H9 (cell line): ENCODE results near the gene TFR2. TPM values are rescaled to one million over a fixed set of nuclear protein-coding genes. Genes with fewer than 3 reads are reported as not detected.

Source experiments
- DNase-seq: peaks from one replicate; pipeline ENCODE4 v3.0.0-alpha.2; 2017
- H2AFZ ChIP-seq: one replicate; pipeline ENCODE4 v1.6.1; 2013; ENCODE audit warnings: mild to moderate bottlenecking, low read length, control low read depth, moderate library complexity
- H2AK5ac ChIP-seq: 2 replicates; pipeline ENCODE4 v1.6.1; 2013; ENCODE audit warnings: low read length, control low read depth, mixed read lengths; ENCODE audit not compliant: insufficient read length
- H2BK120ac ChIP-seq: one replicate; pipeline ENCODE4 v1.6.1; 2013; ENCODE audit warnings: low read depth, mild to moderate bottlenecking, low read length, control low read depth, inconsistent platforms; ENCODE audit not compliant: poor library complexity, severe bottlenecking
- H2BK12ac ChIP-seq: 2 replicates; pipeline ENCODE4 v1.6.1; 2013; ENCODE audit warnings: low read length, control low read depth, mixed read lengths, low read depth; ENCODE audit not compliant: insufficient read length
- H2BK15ac ChIP-seq: 2 replicates; pipeline ENCODE4 v1.6.1; 2013; ENCODE audit warnings: low read depth, low read length, control low read depth
- H2BK20ac ChIP-seq: one replicate; pipeline ENCODE4 v1.6.1; 2013; ENCODE audit warnings: low read depth, mild to moderate bottlenecking, low read length, control low read depth, inconsistent platforms; ENCODE audit not compliant: poor library complexity, severe bottlenecking
- H2BK5ac ChIP-seq: 2 replicates; pipeline ENCODE4 v1.6.1; 2013; ENCODE audit warnings: low read length, control low read depth, mixed read lengths; ENCODE audit not compliant: insufficient read length
- H3K14ac ChIP-seq: 2 replicates; pipeline ENCODE4 v1.6.1; 2013; ENCODE audit warnings: low read length, control low read depth; ENCODE audit not compliant: insufficient read depth
- H3K18ac ChIP-seq: 2 replicates; pipeline ENCODE4 v1.6.1; 2013; ENCODE audit warnings: low read depth, mild to moderate bottlenecking, mixed read lengths, low read length, control low read depth; ENCODE audit not compliant: insufficient read length
- H3K23ac ChIP-seq: 2 replicates; pipeline ENCODE4 v1.6.1; 2013; ENCODE audit warnings: low read length, control low read depth, mixed read lengths, low read depth; ENCODE audit not compliant: insufficient read length
- H3K23me2 ChIP-seq: 2 replicates; pipeline ENCODE4 v1.6.1; 2013; ENCODE audit warnings: low read depth, mild to moderate bottlenecking, mixed read lengths, low read length, control low read depth; ENCODE audit not compliant: insufficient read length, poor library complexity, severe bottlenecking
- H3K27ac ChIP-seq: 2 replicates; pipeline ENCODE4 v1.5.1; 2013; ENCODE audit warnings: low read length, control low read depth, mixed read lengths, low read depth; ENCODE audit not compliant: insufficient read length
- H3K27me3 ChIP-seq: 2 replicates; pipeline ENCODE4 v1.6.1; 2013; ENCODE audit warnings: low read length, control low read depth, inconsistent platforms; ENCODE audit not compliant: insufficient read depth
- H3K4ac ChIP-seq: 2 replicates; pipeline ENCODE4 v1.6.1; 2013; ENCODE audit warnings: low read depth, mild to moderate bottlenecking, control low read depth, inconsistent platforms, low read length, moderate library complexity
- H3K4me1 ChIP-seq: 2 replicates; pipeline ENCODE4 v1.6.1; 2013; ENCODE audit warnings: low read length, control low read depth, inconsistent platforms; ENCODE audit not compliant: insufficient read depth
- H3K4me2 ChIP-seq: 2 replicates; pipeline ENCODE4 v1.6.1; 2013; ENCODE audit warnings: low read length, control low read depth, mixed read lengths; ENCODE audit not compliant: insufficient read length, insufficient read depth
- H3K56ac ChIP-seq: 2 replicates; pipeline ENCODE4 v1.6.1; 2013; ENCODE audit warnings: low read depth, mild to moderate bottlenecking, mixed read lengths, low read length, control low read depth; ENCODE audit not compliant: insufficient read length
- H3K79me1 ChIP-seq: 2 replicates; pipeline ENCODE4 v1.6.1; 2013; ENCODE audit warnings: low read depth, mild to moderate bottlenecking, moderate library complexity, low read length, control low read depth, inconsistent platforms; ENCODE audit not compliant: insufficient read depth, poor library complexity, severe bottlenecking
- H3K79me2 ChIP-seq: 2 replicates; pipeline ENCODE4 v1.6.1; 2013; ENCODE audit warnings: low read length, control low read depth, inconsistent platforms; ENCODE audit not compliant: insufficient read depth
- H3K9ac ChIP-seq: 2 replicates; pipeline ENCODE4 v1.6.1; 2013; ENCODE audit warnings: low read length, control low read depth, mixed read lengths; ENCODE audit not compliant: insufficient read length; ENCODE audit errors: extremely low read depth
- H3K9me3 ChIP-seq: one replicate; pipeline ENCODE4 v1.6.1; 2013; ENCODE audit warnings: low read depth, low read length, inconsistent platforms; ENCODE audit not compliant: control insufficient read depth
- H3T11ph ChIP-seq: one replicate; pipeline ENCODE4 v1.6.1; 2013; ENCODE audit warnings: mild to moderate bottlenecking, low read length, control low read depth, inconsistent platforms
- H4K20me1 ChIP-seq: one replicate; pipeline ENCODE4 v1.6.1; 2013; ENCODE audit not compliant: control insufficient read depth, insufficient read length, insufficient read depth
- H4K5ac ChIP-seq: 2 replicates; pipeline ENCODE4 v1.6.1; 2013; ENCODE audit warnings: low read depth, mild to moderate bottlenecking, mixed read lengths, low read length, control low read depth; ENCODE audit not compliant: insufficient read length
- H4K8ac ChIP-seq: replicated peaks from 2 replicates; pipeline ENCODE4 v1.6.1; 2013; ENCODE audit warnings: low read length, control low read depth, mixed read lengths, low read depth; ENCODE audit not compliant: insufficient read length
- H4K91ac ChIP-seq: 2 replicates; pipeline ENCODE4 v1.6.1; 2013; ENCODE audit warnings: low read depth, mild to moderate bottlenecking, moderate library complexity, mixed read lengths, low read length, control low read depth; ENCODE audit not compliant: insufficient read length
- H3K27ac Mint-ChIP-seq, 3 experiments: 2 replicates in 2 of 3; 3 replicates in 1 of 3; pipeline ENCODE4 v1.8.0; 2020 to 2021; ENCODE audit warnings: mixed read lengths in 3 of 3, mild to moderate bottlenecking in 1 of 3, moderate library complexity in 1 of 3
- H3K27me3 Mint-ChIP-seq: 2 replicates; pipeline ENCODE4 v1.8.0; 2021; ENCODE audit warnings: low read depth, mild to moderate bottlenecking, moderate library complexity, mixed read lengths
- H3K36me3 Mint-ChIP-seq, 3 experiments: 2 replicates in 2 of 3; 3 replicates in 1 of 3; pipeline ENCODE4 v1.8.0; 2020 to 2021; ENCODE audit warnings: low read depth in 3 of 3, mixed read lengths in 3 of 3; ENCODE audit not compliant: insufficient read depth in 1 of 3
- H3K4me1 Mint-ChIP-seq, 2 experiments: 2 replicates each; pipeline ENCODE4 v1.8.0; 2020; ENCODE audit warnings: mixed read lengths in 2 of 2
- H3K4me3 Mint-ChIP-seq, 2 experiments: 2 replicates in 1 of 2; 3 replicates in 1 of 2; pipeline ENCODE4 v1.8.0; 2020 to 2021; ENCODE audit warnings: mild to moderate bottlenecking in 2 of 2, mixed read lengths in 2 of 2, moderate library complexity in 1 of 2
- H3K9me3 Mint-ChIP-seq, 2 experiments: 2 replicates in 1 of 2; 3 replicates in 1 of 2; pipeline ENCODE4 v1.8.0; 2020; ENCODE audit warnings: mild to moderate bottlenecking in 2 of 2, mixed read lengths in 2 of 2, moderate library complexity in 1 of 2
- WGBS: extraction: QIAGEN DNeasy Blood & Tissue Kit; methylation state at CpG from one replicate; pipeline ENCODE4 v1.1.7; 2013; ENCODE audit warnings: missing lambda C conversion rate, low lambda C conversion rate, mixed read lengths; ENCODE audit not compliant: insufficient read length; ENCODE audit errors: extremely low coverage; 5-methylcytosine and 5-hydroxymethylcytosine counted together
- total RNA-seq: library from RNA; stranded (reverse); gene quantifications from 2 replicates; pipeline ENCODE4 v1.2.1, GENCODE V29; 2021
- TF ChIP-seq, protein P1 (sequence below): fragments of 200-600 bp; sonication (generic); conservative IDR thresholded peaks from 3 replicates; pipeline ENCODE4 v1.8.0; 2021; ENCODE audit warnings: antibody characterized with exemption, mild to moderate bottlenecking

Gene TFR2
- total RNA-seq, 1 experiment from 2014 or later = 2.3 TPM

DNA sequence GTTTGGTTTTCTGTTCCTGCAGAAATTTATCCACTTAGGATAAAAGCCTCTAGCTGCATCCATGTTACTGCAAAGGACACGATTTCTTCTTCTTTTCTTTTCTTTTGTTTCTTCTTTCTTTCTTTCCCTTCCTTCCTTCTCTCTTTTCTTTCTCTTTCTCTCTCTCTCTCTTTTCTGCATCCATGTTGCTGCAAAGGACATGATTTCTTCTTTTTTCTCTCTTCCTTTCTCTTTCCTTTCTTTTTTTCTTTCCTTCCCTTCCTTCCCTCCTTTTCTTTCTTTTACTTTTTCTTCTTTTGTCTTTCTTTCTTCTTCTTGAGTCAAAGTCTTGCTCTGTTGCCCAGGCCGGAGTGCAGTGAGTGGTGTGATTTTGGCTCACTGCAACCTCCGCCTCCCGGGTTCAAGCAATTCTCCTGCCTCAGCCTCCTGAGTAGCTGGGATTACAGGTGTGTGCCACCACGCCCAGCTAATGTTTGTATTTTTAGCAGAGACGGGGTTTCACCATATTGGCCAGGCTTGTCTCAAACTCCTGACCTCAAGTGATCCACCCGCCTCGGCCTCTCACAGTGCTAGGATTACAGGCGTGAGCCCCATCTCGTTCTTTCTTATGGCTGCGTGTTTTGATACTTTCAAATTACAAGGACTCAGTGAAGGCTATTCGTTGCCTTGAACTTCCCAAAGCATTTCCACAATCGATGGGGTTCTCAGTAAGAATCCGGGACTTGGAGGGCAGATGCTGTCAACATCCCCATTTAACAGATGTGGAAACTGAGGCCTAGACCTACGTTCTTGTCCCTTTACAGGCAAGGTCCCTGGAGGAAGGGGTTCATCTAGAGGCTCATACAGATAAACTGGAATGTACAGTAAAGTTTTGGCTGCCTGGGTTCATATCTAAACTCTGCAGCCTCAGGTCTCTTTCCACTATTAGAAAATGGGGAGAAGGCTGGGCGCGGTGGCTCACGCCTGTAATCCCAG lies 30.3 kb upstream of the TFR2 start:
- TF ChIP-seq, protein P1, sequence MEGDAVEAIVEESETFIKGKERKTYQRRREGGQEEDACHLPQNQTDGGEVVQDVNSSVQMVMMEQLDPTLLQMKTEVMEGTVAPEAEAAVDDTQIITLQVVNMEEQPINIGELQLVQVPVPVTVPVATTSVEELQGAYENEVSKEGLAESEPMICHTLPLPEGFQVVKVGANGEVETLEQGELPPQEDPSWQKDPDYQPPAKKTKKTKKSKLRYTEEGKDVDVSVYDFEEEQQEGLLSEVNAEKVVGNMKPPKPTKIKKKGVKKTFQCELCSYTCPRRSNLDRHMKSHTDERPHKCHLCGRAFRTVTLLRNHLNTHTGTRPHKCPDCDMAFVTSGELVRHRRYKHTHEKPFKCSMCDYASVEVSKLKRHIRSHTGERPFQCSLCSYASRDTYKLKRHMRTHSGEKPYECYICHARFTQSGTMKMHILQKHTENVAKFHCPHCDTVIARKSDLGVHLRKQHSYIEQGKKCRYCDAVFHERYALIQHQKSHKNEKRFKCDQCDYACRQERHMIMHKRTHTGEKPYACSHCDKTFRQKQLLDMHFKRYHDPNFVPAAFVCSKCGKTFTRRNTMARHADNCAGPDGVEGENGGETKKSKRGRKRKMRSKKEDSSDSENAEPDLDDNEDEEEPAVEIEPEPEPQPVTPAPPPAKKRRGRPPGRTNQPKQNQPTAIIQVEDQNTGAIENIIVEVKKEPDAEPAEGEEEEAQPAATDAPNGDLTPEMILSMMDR = no peak
- H4K91ac ChIP-seq = no peak overlapping the region
- Mint-ChIP-seq H3K27me3 (peaks cover 46% of the 10 kb centered on the region), H3K4me1 (peaks cover 4 to 6% of the 10 kb centered on the region in 2 experiments; a peak in 3 of 4 replicates), H3K4me3 (no peak overlapping the region), H3K27ac (no peak overlapping the region), H3K9me3 (no peaks in the 10 kb centered on the region; a peak in 1 of 5 replicates), H3K36me3 (peaks cover 0 to 4% (median 3%) of the 10 kb centered on the region in 3 experiments; a peak in 3 of 7 replicates)
- H3K23ac ChIP-seq = no peak overlapping the region
- H3K23me2 ChIP-seq = peaks cover 20% of the 10 kb centered on the region
- H3K14ac ChIP-seq = no peak overlapping the region
- H4K5ac ChIP-seq = no peak overlapping the region
- H2BK5ac ChIP-seq = no peak overlapping the region
- H4K20me1 ChIP-seq = no peaks in the 10 kb centered on the region
- no peaks in the 10 kb centered on the region for H3K4me1 ChIP-seq
- no peak overlapping the region for H3K4ac ChIP-seq
- no peak overlapping the region for H2BK20ac ChIP-seq
- no peak overlapping the region for H3K9ac ChIP-seq
- H3K27ac ChIP-seq = no peak overlapping the region
- H3K79me1 ChIP-seq = no peaks in the 10 kb centered on the region
- no peak overlapping the region for H3K56ac ChIP-seq
- no peak overlapping the region for H2AK5ac ChIP-seq
- no peaks in the 10 kb centered on the region for H3K27me3 ChIP-seq
- H2AFZ ChIP-seq = no peak overlapping the region
- no CpG with 5 or more reads among the region's 18 CpGs for WGBS
- no peak overlapping the region for H3T11ph ChIP-seq
- no peak overlapping the region for H2BK12ac ChIP-seq
- no peak overlapping the region for H2BK15ac ChIP-seq
- H3K9me3 ChIP-seq = no peaks in the 10 kb centered on the region
- H4K8ac ChIP-seq = no peak overlapping the region
- H3K4me2 ChIP-seq = no peak overlapping the region
- H3K18ac ChIP-seq = no peak overlapping the region
- no peak overlapping the region for H2BK120ac ChIP-seq
- no peak for DNase-seq
- no peaks in the 10 kb centered on the region for H3K79me2 ChIP-seq
